HT-29 (cell line): ENCODE data around the gene TMEM100. TPM values are rescaled to one million over a fixed set of nuclear protein-coding genes. Genes with fewer than 3 reads are reported as not detected.
"Not testable (repeated sequence)": the region's sequence is repeated elsewhere in the genome, so short reads cannot be mapped to it uniquely, and the experiment has no call there.

ENCODE experiments used
- DNase-seq: peaks from one replicate; pipeline ENCODE4 v3.0.0-alpha.2; 2015; ENCODE audit warnings: low spot score
- total RNA-seq: library from RNA; depleted of rRNA; stranded (reverse); fragments of >200 nt; shearing (Covaris generic); gene quantifications from 2 replicates; pipeline ENCODE4 v1.2.3, GENCODE V29; 2014; rRNA removed

Gene TMEM100
- total RNA-seq, 1 experiment from 2014 or later, result not detected

GRCh38 chr17:55687037-55687436 lies 35.6 kb downstream of the TMEM100 start:
- DNase-seq, result no peak

GRCh38 chr17:55683550-55684315 lies 38.9 kb downstream of the TMEM100 start:
- no peak for DNase-seq

- no peak for DNase-seq
These were observed 41.3 kb downstream of the TMEM100 start for GRCh38 chr17:55681342-55681700.

- DNase-seq, result no peak
These were observed 41.9 kb downstream of the TMEM100 start for GRCh38 chr17:55680686-55681341.

GRCh38 chr17:55677446-55677845 lies 45.2 kb downstream of the TMEM100 start:
- DNase-seq, result no peak

GRCh38 chr17:55676274-55676673 lies 46.4 kb downstream of the TMEM100 start:
- no peak for DNase-seq

- no peak for DNase-seq
These were observed 48.7 kb downstream of the TMEM100 start for GRCh38 chr17:55673743-55674506.

- no peak for DNase-seq
These were observed 49.8 kb downstream of the TMEM100 start for GRCh38 chr17:55672585-55673501.

GRCh38 chr17:55672010-55672409 lies 50.7 kb downstream of the TMEM100 start:
- not testable (repeated sequence) for DNase-seq

Other genes starting within 250 kb of the TMEM100 start
- 0.29 TPM in 1 of 2 replicates, not detected in the other for gene SMIM36, start 211.4 kb downstream of the TMEM100 start, total RNA-seq
- 11.2 and 13.5 TPM in 2 replicates for gene PCTP, start 28.2 kb upstream of the TMEM100 start, total RNA-seq